Type B pancreatic cell (in vitro differentiated cells): ENCODE results near the gene AGTPBP1. TPM values are rescaled to one million over a fixed set of nuclear protein-coding genes. Genes with fewer than 3 reads are reported as not detected.
A peak's percentile ranks its signal among the peaks of the same experiment; 100 is the strongest.

Source experiments
- DNase-seq: peaks from one replicate; pipeline ENCODE4 v3.0.0; 2021; ENCODE audit warnings: mixed read lengths; ENCODE audit not compliant: unreplicated experiment; ENCODE audit errors: extremely low spot score
- H3K27ac Mint-ChIP-seq: 2 replicates; pipeline ENCODE4 v1.8.0; 2021; ENCODE audit warnings: mild to moderate bottlenecking, mixed read lengths
- H3K27me3 Mint-ChIP-seq: 2 replicates; pipeline ENCODE4 v1.8.0; 2021; ENCODE audit warnings: mixed read lengths
- H3K36me3 Mint-ChIP-seq: 2 replicates; pipeline ENCODE4 v1.8.0; 2021; ENCODE audit warnings: mixed read lengths
- H3K4me1 Mint-ChIP-seq: one replicate; pipeline ENCODE4 v1.8.0; 2021; ENCODE audit warnings: mixed read lengths; ENCODE audit not compliant: unreplicated experiment
- H3K4me3 Mint-ChIP-seq: 2 replicates; pipeline ENCODE4 v1.8.0; 2021; ENCODE audit warnings: mild to moderate bottlenecking, mixed read lengths
- H3K9me3 Mint-ChIP-seq: 2 replicates; pipeline ENCODE4 v1.8.0; 2021; ENCODE audit warnings: mixed read lengths
- CTCF ChIP-seq: fragments of 200-600 bp; sonication (generic); conservative IDR thresholded peaks from 2 replicates; pipeline ENCODE4 v1.5.0; 2021; ENCODE audit warnings: antibody characterized with exemption, mild to moderate bottlenecking
- total RNA-seq: library from RNA; stranded (reverse); gene quantifications from 2 replicates; pipeline ENCODE4 v1.2.1, GENCODE V29; 2021; ENCODE audit warnings: low replicate concordance

AGTPBP1 gene
- total RNA-seq, 1 donor from 2014 or later, result 35.6 TPM

GRCh38 chr9:85716031-85716877 is 25.5 kb downstream of the AGTPBP1 start:
- no peak overlapping the region for H3K27ac Mint-ChIP-seq

GRCh38 chr9:85715587-85715986 is 26.2 kb downstream of the AGTPBP1 start:
- H3K36me3 Mint-ChIP-seq, result peaks cover 6% of the 10 kb centered on the region

More at GRCh38 chr9:85716031-85716877, 25.5 kb downstream of the AGTPBP1 start:
- H3K27me3 Mint-ChIP-seq, result no peaks in the 10 kb centered on the region
- peak; percentile 47 for TF ChIP-seq CTCF
- peaks cover 12% of the 10 kb centered on the region for H3K36me3 Mint-ChIP-seq
- DNase-seq, result no peak
- no peaks in the 10 kb centered on the region for H3K4me1 Mint-ChIP-seq
- H3K9me3 Mint-ChIP-seq, result peaks cover 7% of the 10 kb centered on the region
- H3K4me3 Mint-ChIP-seq, result no peak overlapping the region

GRCh38 chr9:85713897-85714296 is 27.9 kb downstream of the AGTPBP1 start:
- DNase-seq, result no peak
- H3K36me3 Mint-ChIP-seq, result peaks cover 9% of the 10 kb centered on the region
- no peaks in the 10 kb centered on the region for H3K4me1 Mint-ChIP-seq
- H3K27ac Mint-ChIP-seq, result no peak overlapping the region
- no peaks in the 10 kb centered on the region for H3K9me3 Mint-ChIP-seq
- TF ChIP-seq CTCF, result no peak
- no peak overlapping the region for H3K4me3 Mint-ChIP-seq
- no peaks in the 10 kb centered on the region for H3K27me3 Mint-ChIP-seq

More at GRCh38 chr9:85715587-85715986, 26.2 kb downstream of the AGTPBP1 start:
- H3K9me3 Mint-ChIP-seq, result peaks cover 2% of the 10 kb centered on the region
- H3K27me3 Mint-ChIP-seq, result no peaks in the 10 kb centered on the region
- H3K27ac Mint-ChIP-seq, result no peak overlapping the region
- H3K4me3 Mint-ChIP-seq, result no peak overlapping the region
- DNase-seq, result no peak
- no peaks in the 10 kb centered on the region for H3K4me1 Mint-ChIP-seq
- TF ChIP-seq CTCF, result no peak

GRCh38 chr9:85704744-85705143 is 37.0 kb downstream of the AGTPBP1 start:
- Mint-ChIP-seq H3K27me3 (no peaks in the 10 kb centered on the region), H3K4me1 (no peaks in the 10 kb centered on the region), H3K4me3 (no peak overlapping the region), H3K36me3 (peaks cover 24% of the 10 kb centered on the region), H3K9me3 (no peaks in the 10 kb centered on the region), H3K27ac (no peak overlapping the region)
- TF ChIP-seq CTCF, result no peak
- no peak for DNase-seq

GRCh38 chr9:85703398-85703797 is 38.4 kb downstream of the AGTPBP1 start:
- no peak for DNase-seq
- H3K36me3 Mint-ChIP-seq, result peaks cover 16% of the 10 kb centered on the region
- no peaks in the 10 kb centered on the region for H3K9me3 Mint-ChIP-seq
- H3K27ac Mint-ChIP-seq, result no peak overlapping the region
- H3K27me3 Mint-ChIP-seq, result no peaks in the 10 kb centered on the region
- H3K4me1 Mint-ChIP-seq, result no peaks in the 10 kb centered on the region
- no peak for TF ChIP-seq CTCF
- H3K4me3 Mint-ChIP-seq, result no peak overlapping the region
